Measurements from ENCODE around the gene ZBTB44. TPM values are rescaled to one million over a fixed set of nuclear protein-coding genes. Genes with fewer than 3 reads are reported as not detected.

The ZBTB44 gene
- total RNA-seq, 1 experiment from 2014 or later: 41.2 TPM

DNA sequence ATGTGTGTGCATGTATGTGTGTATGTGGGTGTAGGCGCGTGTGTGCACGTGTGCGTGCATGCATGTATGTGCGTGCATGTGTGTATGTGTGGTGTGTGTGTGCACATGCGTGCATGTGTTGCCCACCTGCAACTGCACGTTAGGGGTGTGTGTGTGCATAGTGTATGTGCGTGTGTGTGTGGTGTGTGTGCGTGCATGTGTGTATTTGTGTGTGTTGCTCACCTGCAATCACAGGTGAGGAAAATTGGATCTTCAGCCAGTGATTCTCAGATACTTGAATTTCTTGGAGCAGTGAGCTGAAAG lies 100.8 kb downstream of the ZBTB44 start:
- Histone ChIP-seq H3K4me2 (no peak overlapping the region), H3K36me3 (ENCODE audit: low read depth) (no peaks in the 10 kb centered on the region), H3K27ac (no peak overlapping the region), H3K4me3 (no peak overlapping the region), H3K9me2 (ENCODE audit: insufficient read depth) (no peaks in the 10 kb centered on the region), H4K20me1 (ENCODE audit: insufficient read depth) (peaks cover 4% of the 10 kb centered on the region), H2AFZ (no peak overlapping the region), H3K9me3 (ENCODE audit: insufficient read depth, low read depth) (no peaks in the 10 kb centered on the region), H3K79me2 (ENCODE audit: low read depth) (no peaks in the 10 kb centered on the region), H3K27me3 (ENCODE audit: insufficient read depth, low read depth) (no peaks in the 10 kb centered on the region), H3K4me1 (replicated peaks; ENCODE audit: insufficient read depth) (no peaks in the 10 kb centered on the region), H3F3A (ENCODE audit: insufficient read depth, low read depth) (peaks cover 7% of the 10 kb centered on the region; the same call in 1 of the 2 replicates)
- TF ChIP-seq EZH2 (IDR thresholded peaks at IDR 0.05; ENCODE audit: low read depth): no peak
- TF ChIP-seq, protein P1, sequence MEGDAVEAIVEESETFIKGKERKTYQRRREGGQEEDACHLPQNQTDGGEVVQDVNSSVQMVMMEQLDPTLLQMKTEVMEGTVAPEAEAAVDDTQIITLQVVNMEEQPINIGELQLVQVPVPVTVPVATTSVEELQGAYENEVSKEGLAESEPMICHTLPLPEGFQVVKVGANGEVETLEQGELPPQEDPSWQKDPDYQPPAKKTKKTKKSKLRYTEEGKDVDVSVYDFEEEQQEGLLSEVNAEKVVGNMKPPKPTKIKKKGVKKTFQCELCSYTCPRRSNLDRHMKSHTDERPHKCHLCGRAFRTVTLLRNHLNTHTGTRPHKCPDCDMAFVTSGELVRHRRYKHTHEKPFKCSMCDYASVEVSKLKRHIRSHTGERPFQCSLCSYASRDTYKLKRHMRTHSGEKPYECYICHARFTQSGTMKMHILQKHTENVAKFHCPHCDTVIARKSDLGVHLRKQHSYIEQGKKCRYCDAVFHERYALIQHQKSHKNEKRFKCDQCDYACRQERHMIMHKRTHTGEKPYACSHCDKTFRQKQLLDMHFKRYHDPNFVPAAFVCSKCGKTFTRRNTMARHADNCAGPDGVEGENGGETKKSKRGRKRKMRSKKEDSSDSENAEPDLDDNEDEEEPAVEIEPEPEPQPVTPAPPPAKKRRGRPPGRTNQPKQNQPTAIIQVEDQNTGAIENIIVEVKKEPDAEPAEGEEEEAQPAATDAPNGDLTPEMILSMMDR (conservative IDR thresholded peaks at IDR 0.05): no peak
- CTCF ChIA-PET: no interaction called here
- intact Hi-C loops (cut with micrococcal nuclease; ENCODE audit: unreplicated experiment): loop anchor here (1.0 to 10.0 kb wide), 3 partner anchors 217 to 681 kb away; no protein-coding TSS in a partner anchor
- DNase-seq: no peak
- POLR2A ChIA-PET (ENCODE audit: unreplicated experiment): no interaction called here
- no TSS peak for BruUV-seq (replicated peaks)

DNA sequence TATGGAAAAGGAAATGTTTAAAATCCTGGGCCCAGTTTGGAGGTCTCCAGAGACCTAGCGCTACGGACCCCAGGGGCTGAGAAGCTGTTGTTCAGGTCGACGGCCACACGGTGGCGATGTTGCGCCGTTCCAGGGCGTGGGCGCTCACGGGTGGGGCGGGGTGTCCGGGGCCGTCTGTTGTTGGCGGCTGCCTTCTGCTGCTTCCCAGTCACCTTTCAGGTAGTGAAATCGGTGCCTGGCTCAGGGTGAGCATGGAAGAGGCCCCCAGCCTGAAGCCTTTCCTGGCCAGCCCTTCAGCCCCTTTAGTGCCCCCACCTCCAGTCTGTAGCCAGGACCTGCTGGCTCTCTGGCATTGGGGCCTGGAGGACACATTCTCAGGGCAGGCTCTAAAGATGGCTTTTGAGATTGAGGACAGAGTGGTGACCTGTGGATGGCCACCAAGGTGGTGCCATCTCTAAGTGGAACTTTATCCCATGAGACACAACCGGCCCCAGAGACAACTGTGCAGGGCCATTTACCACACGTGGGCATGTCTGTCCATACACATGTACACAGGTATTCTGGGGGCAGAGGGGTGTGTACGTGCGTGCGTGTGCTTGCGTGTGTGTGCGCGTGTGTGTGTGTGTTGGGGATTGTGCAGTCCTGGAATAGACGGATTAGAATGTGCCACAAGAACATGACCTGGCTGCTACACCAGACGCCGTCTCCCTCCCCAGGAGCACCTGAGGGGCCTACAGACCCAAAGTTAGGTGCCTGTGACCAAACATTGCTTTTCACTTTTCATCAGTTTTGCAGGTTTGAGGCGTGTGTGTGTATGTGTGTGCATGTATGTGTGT lies 101.4 kb downstream of the ZBTB44 start:
- H3K36me3 ChIP-seq (ENCODE audit: low read depth): no peaks in the 10 kb centered on the region
- H3K4me2 ChIP-seq: 0 out of 2 replicates have a peak overlapping the region, but pooled peaks have one; percentile 9
- no peaks in the 10 kb centered on the region for H3K4me1 ChIP-seq (replicated peaks; ENCODE audit: insufficient read depth)
- ChIA-PET CTCF (interaction anchor here (0.6 to 1.1 kb wide), 2 partner anchors 211 to 217 kb away, joined by 5 to 15 read pairs; no protein-coding TSS in a partner anchor), POLR2A (ENCODE audit: unreplicated experiment) (interaction anchor here (0.7 kb wide), 1 partner anchor 16 kb away, joined by 4 read pairs; no protein-coding TSS in a partner anchor)
- DNase-seq: peak in 1 of 2 experiments; percentile 56
- TF ChIP-seq, protein P1 (conservative IDR thresholded peaks at IDR 0.05): peak; percentile 98
- TF ChIP-seq EZH2 (IDR thresholded peaks at IDR 0.05; ENCODE audit: low read depth): no peak
- no peaks in the 10 kb centered on the region for H3K9me3 ChIP-seq (ENCODE audit: insufficient read depth, low read depth)
- H3K4me3 ChIP-seq: no peak overlapping the region
- no peak overlapping the region for H3K27ac ChIP-seq
- no peaks in the 10 kb centered on the region for H3K27me3 ChIP-seq (ENCODE audit: insufficient read depth, low read depth)
- intact Hi-C loops (cut with micrococcal nuclease; ENCODE audit: unreplicated experiment): loop anchor here (1.0 to 10.0 kb wide), 3 partner anchors 218 to 681 kb away; no protein-coding TSS in a partner anchor
- peaks cover 7% of the 10 kb centered on the region; the same call in 1 of the 2 replicates for H3F3A ChIP-seq (ENCODE audit: insufficient read depth, low read depth)
- peaks cover 4% of the 10 kb centered on the region for H4K20me1 ChIP-seq (ENCODE audit: insufficient read depth)
- no peaks in the 10 kb centered on the region for H3K9me2 ChIP-seq (ENCODE audit: insufficient read depth)
- BruUV-seq (replicated peaks): no TSS peak
- no peaks in the 10 kb centered on the region for H3K79me2 ChIP-seq (ENCODE audit: low read depth)
- no peak overlapping the region for H2AFZ ChIP-seq

DNA sequence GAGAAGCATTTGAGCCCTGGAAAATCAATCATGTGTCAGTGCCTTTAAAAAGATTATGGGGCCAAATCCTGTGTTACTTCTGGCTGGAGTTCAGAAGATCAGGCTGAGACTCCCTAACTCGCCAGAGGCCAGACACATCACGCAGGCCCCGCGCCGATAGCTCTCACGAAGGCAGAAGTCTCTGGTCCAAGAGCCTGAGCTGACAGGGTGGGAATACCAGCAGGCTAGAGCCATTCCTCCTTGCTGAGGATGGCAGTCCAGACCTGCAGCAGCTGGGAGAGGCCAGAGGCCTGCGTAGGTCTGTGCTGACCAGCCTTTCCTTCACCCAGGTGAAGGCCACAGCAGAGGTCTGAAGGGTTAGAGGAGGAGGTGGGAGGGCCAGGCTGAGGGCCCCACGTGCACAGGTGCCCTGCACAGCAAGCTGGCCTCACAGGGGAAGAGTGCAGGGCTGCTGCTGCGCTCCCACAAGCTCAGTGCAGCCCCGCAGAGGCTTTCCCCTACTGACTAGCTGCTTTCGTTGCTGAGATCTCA lies 102.2 kb downstream of the ZBTB44 start:
- H3K27me3 ChIP-seq (ENCODE audit: insufficient read depth, low read depth): no peaks in the 10 kb centered on the region
- no peaks in the 10 kb centered on the region for H3K9me2 ChIP-seq (ENCODE audit: insufficient read depth)
- BruUV-seq (replicated peaks): no TSS peak
- H3K36me3 ChIP-seq (ENCODE audit: low read depth): no peaks in the 10 kb centered on the region; the same call in 1 of the 2 replicates
- no peaks in the 10 kb centered on the region for H3K4me1 ChIP-seq (replicated peaks; ENCODE audit: insufficient read depth)
- H2AFZ ChIP-seq: no peak overlapping the region
- H3K27ac ChIP-seq: no peak overlapping the region
- peaks cover 7% of the 10 kb centered on the region; the same call in 1 of the 2 replicates for H3F3A ChIP-seq (ENCODE audit: insufficient read depth, low read depth)
- peaks cover 4% of the 10 kb centered on the region for H4K20me1 ChIP-seq (ENCODE audit: insufficient read depth)
- intact Hi-C loops (cut with micrococcal nuclease; ENCODE audit: unreplicated experiment): loop anchor here (10.0 kb wide), 1 partner anchor 682 kb away; no protein-coding TSS in a partner anchor
- no peaks in the 10 kb centered on the region for H3K79me2 ChIP-seq (ENCODE audit: low read depth)
- no peaks in the 10 kb centered on the region for H3K9me3 ChIP-seq (ENCODE audit: insufficient read depth, low read depth)
- no peak overlapping the region for H3K4me3 ChIP-seq
- CTCF ChIA-PET: interaction anchor here (1.1 kb wide), 1 partner anchor 218 kb away, joined by 15 read pairs; no protein-coding TSS in a partner anchor
- no peak overlapping the region for H3K4me2 ChIP-seq
- no peak for TF ChIP-seq EZH2 (IDR thresholded peaks at IDR 0.05; ENCODE audit: low read depth)
- TF ChIP-seq, protein P1 (conservative IDR thresholded peaks at IDR 0.05): no peak
- POLR2A ChIA-PET (ENCODE audit: unreplicated experiment): interaction anchor here (0.7 kb wide), 1 partner anchor 15 kb away, joined by 4 read pairs; no protein-coding TSS in a partner anchor
- no peak for DNase-seq

Data from PC-9 (cell line).